ENCODE results near the gene SPDYE1.
"Not testable (repeated sequence)": the region's sequence is repeated elsewhere in the genome, so short reads cannot be mapped to it uniquely, and the experiment has no call there.

The SPDYE1 gene, protein sequence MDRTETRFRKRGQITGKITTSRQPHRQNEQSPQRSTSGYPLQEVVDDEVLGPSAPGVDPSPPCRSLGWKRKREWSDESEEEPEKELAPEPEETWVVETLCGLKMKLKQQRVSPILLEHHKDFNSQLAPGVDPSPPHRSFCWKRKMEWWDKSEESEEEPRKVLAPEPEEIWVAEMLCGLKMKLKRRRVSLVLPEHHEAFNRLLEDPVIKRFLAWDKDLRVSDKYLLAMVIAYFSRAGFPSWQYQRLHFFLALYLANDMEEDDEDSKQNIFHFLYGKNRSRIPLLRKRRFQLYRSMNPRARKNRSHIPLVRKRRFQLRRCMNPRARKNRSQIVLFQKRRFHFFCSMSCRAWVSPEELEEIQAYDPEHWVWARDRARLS

GRCh38 chr7:43997532-43997931 lies at the start of gene SPDYE1:
Gene SPDYE1, plus strand, starts transcription at chr7:43997897. Its CDS starts 2,053 bp downstream, at chr7:43999950.
- H3K4me3 ChIP-seq (ENCODE audit: low read depth, low read length); CTCF ChIA-PET; DNase-seq (ENCODE audit: low read depth, low spot score); POLR2A ChIA-PET: not testable (repeated sequence)

DNA sequence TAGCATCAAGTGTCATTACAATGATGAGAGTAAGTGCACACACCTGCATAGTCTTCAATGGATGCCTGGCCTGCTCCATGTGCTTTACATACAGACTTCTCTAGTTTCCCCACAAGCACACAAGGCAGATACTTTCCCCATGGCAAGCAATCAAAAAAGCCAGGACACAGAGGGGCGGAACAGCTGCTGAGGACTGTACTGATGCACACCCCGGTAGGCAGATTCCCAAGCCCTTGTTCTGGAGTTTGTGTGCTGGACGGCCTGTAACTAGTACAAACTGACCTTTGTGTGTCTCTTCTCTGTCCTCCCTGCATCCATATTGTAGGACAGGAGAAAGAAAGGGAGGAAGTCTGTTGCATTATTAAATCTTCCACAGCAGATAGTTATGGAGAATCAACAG lies 45.7 kb upstream of the SPDYE1 start:
- DNase-seq (ENCODE audit: low read depth, low spot score), result no peak
- ChIA-PET CTCF (no interaction called here), POLR2A (no interaction called here)
- no peak overlapping the region for H3K4me3 ChIP-seq (ENCODE audit: low read depth, low read length)
- TF ChIP-seq CTCF (IDR thresholded peaks at IDR 0.05; ENCODE audit: insufficient read depth, low read length, missing control alignments), result no peak

GRCh38 chr7:43953071-43953470 lies 44.6 kb upstream of the SPDYE1 start:
- no peak for TF ChIP-seq CTCF (IDR thresholded peaks at IDR 0.05; ENCODE audit: insufficient read depth, low read length, missing control alignments)
- no peak for DNase-seq (ENCODE audit: low read depth, low spot score)
- ChIA-PET CTCF (interaction anchor here (1.4 to 2.2 kb wide), 2 partner anchors 114 to 371 kb away, joined by 3 to 7 read pairs; no protein-coding TSS in a partner anchor), POLR2A (no interaction called here)
- H3K4me3 ChIP-seq (ENCODE audit: low read depth, low read length), result no peak overlapping the region

- CTCF ChIA-PET, result interaction anchor here (0.6 to 2.2 kb wide), 14 partner anchors 10 to 373 kb away, joined by 3 to 7 read pairs (median 4); partner anchors contain the start of gene STK17A
- POLR2A ChIA-PET, result no interaction called here
- peak; percentile 75 for TF ChIP-seq CTCF (IDR thresholded peaks at IDR 0.05; ENCODE audit: insufficient read depth, low read length, missing control alignments)
- no peak overlapping the region for H3K4me3 ChIP-seq (ENCODE audit: low read depth, low read length)
- DNase-seq (ENCODE audit: low read depth, low spot score), result peak; percentile 21
Observed at GRCh38 chr7:43954524-43955228, 43.0 kb upstream of the SPDYE1 start.

GRCh38 chr7:43956027-43956426 lies 41.7 kb upstream of the SPDYE1 start:
- CTCF ChIA-PET, result interaction anchor here (1.3 to 1.4 kb wide), 2 partner anchors 11 to 374 kb away, joined by 4 to 5 read pairs; partner anchors contain the start of gene STK17A
- no peak for DNase-seq (ENCODE audit: low read depth, low spot score)
- POLR2A ChIA-PET, result no interaction called here
- no peak for TF ChIP-seq CTCF (IDR thresholded peaks at IDR 0.05; ENCODE audit: insufficient read depth, low read length, missing control alignments)
- no peak overlapping the region for H3K4me3 ChIP-seq (ENCODE audit: low read depth, low read length)

DNA sequence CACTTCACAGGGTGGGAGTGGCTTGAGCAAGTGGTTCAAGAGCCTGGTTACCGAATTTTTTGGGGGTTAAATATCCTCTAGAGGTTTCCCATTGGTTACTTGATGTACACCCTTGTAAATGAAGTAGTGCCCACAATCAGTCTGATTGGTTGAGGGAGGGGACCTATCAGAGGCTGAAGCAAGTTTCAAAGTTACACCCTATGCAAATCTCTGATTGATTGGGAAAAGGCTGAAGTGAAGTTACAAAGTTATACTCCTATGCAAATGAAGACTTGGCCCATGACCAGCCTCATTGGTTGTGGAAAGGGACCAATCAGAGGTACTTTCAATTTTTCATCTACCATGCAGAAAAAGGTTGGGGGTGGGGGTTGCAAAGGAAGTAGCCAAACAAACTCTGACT lies 36.8 kb upstream of the SPDYE1 start:
- ChIA-PET POLR2A (no interaction called here), CTCF (no interaction called here)
- no peak for TF ChIP-seq CTCF (IDR thresholded peaks at IDR 0.05; ENCODE audit: insufficient read depth, low read length, missing control alignments)
- H3K4me3 ChIP-seq (ENCODE audit: low read depth, low read length), result no peak overlapping the region
- no peak for DNase-seq (ENCODE audit: low read depth, low spot score)

- H3K4me3 ChIP-seq (ENCODE audit: low read depth, low read length); CTCF ChIA-PET; POLR2A ChIA-PET; DNase-seq (ENCODE audit: low read depth, low spot score): not testable (repeated sequence)
Observed at GRCh38 chr7:43966392-43966791, 31.3 kb upstream of the SPDYE1 start.

DNA sequence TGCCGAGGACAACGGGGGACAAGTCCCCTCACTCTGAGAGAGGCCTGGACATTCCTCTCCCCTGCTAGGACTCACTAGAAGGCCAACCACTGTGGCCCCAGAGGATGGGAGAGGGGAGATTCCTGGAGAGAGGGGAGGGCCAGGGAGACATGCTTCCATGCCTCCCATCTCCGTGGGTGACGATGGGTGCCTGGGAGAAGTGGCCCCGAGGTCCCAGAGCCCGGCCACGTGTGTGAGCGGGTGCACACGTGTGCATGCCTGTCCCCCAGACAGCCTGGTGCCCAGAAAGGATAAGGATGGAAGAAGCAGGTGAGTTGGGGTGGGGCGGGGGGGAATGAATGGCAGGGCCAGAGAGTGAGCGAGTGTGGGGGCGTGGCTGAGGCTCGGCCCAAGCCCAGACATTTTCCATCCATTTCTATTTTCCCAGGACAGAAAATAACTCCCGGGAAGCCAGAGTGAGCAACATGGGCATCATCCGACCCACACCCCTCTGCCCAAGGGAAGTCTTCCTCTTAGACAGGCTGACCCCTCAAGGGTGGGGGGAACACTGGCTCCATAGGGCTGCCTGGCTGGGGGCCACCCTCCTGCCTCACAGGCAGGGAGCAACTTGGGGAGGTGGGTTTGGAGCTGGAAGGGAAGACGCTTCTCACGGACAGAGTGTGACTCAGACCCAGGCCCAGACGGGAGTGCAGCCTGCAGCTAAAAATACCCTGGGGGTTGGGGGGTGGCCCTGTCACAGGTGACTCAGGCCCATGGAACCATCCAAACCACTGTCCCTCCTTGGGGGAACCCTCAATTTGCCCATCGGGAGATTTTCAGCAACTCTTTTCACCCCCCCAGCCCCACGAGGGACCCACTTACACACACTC lies 29.3 kb upstream of the SPDYE1 start:
- DNase-seq (ENCODE audit: low read depth, low spot score); H3K4me3 ChIP-seq (ENCODE audit: low read depth, low read length); CTCF ChIA-PET; POLR2A ChIA-PET: not testable (repeated sequence)

- POLR2A ChIA-PET; H3K4me3 ChIP-seq (ENCODE audit: low read depth, low read length); DNase-seq (ENCODE audit: low read depth, low spot score); CTCF ChIA-PET: not testable (repeated sequence)
Observed at GRCh38 chr7:43969586-43969985, 28.1 kb upstream of the SPDYE1 start.

- CTCF ChIA-PET; POLR2A ChIA-PET; H3K4me3 ChIP-seq (ENCODE audit: low read depth, low read length); DNase-seq (ENCODE audit: low read depth, low spot score): not testable (repeated sequence)
Observed at GRCh38 chr7:43970698-43971097, 27.0 kb upstream of the SPDYE1 start.

Data from AG04449 (cell line).